Mesangial cell (primary cell): Measurements from ENCODE around the gene ART4. TPM values are rescaled to one million over a fixed set of nuclear protein-coding genes. Genes with fewer than 3 reads are reported as not detected.

ENCODE experiments used
- total RNA-seq: library from RNA; depleted of rRNA; stranded (reverse); fragments of >200 nt; gene quantifications from 2 replicates; pipeline ENCODE4 v1.2.3, GENCODE V29; 2015

The ART4 gene, protein sequence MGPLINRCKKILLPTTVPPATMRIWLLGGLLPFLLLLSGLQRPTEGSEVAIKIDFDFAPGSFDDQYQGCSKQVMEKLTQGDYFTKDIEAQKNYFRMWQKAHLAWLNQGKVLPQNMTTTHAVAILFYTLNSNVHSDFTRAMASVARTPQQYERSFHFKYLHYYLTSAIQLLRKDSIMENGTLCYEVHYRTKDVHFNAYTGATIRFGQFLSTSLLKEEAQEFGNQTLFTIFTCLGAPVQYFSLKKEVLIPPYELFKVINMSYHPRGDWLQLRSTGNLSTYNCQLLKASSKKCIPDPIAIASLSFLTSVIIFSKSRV
- total RNA-seq, result not detected in 2 replicates

DNA sequence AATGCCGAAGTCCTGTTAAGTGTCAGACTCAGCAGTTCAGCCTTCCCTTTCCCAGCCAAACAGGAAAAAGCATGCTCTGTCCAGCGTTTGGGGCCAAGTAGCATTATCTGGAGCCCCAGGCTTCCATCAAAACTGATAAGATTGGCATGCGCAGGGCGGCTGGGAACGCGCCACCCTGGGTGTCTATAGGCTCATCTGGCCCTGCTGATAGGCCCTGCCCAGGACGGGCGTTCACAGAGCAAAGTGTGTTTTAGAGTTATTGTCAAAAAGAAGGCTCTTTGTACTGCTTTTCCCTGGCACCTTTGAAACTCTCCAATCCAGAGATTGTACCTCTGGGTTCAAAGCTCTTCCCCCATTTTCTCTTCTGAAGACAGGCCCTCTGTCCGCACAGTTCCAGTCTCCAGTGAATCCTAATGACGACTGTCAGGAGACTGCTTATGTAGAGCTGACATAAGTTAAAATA lies at the start of gene ART4:
Gene ART4, minus strand, starts transcription at position 102 of the 463 bp plus-strand sequence. CDS start 413 bp downstream, outside the sequence.

DNA sequence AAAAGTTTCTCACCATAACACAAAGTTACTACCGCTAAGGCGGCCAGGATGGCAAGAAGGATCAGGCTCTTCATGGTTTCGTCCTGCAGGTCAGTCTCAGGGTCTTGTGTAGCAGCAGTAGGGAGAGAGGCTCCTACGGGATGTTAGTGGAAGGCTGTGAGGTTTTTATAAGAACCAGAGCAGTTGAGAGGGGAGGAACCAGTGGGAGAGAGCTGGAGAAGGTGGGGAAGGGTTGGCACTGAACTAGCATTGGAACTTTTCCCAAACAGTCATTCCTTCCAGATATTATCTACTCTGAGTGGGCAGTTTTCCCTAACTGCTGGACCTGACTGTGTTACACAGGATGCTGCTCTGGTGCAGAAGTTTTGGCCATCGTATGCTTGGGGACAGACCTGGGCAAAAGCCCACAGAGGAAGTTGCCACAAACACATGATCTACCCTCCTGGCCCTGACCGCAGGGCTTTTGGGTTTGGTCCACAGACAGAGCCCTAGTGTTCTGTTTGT lies 42.4 kb upstream of the ART4 start, which contains the start of gene MGP:
Gene MGP, minus strand, starts transcription at position 137 of the 504 bp plus-strand sequence. Its CDS starts 63 bp downstream, at position 74.

DNA sequence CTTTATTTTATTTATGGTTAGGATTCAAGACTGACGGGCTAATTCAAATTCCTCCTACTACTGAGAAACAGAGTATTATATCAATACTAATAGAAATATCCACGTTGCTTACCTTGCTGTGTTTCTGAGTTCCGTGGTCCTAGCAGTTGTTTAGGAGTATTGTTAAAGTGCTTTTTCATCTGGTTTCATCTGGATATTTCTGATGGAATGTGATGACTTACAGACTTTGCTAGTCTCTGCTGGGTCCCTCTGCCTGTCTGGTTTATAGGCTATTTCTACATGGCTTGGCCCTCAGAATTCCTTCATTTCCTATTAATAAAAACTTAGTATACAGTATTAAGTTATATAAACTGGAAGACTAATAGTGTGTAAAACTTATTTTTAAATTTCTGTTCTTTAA lies 29.3 kb downstream of the ART4 start, which contains the start of gene SMCO3:
Gene SMCO3, minus strand, starts transcription at position 169 of the 400 bp plus-strand sequence. CDS start 7,502 bp downstream, outside the sequence.

DNA sequence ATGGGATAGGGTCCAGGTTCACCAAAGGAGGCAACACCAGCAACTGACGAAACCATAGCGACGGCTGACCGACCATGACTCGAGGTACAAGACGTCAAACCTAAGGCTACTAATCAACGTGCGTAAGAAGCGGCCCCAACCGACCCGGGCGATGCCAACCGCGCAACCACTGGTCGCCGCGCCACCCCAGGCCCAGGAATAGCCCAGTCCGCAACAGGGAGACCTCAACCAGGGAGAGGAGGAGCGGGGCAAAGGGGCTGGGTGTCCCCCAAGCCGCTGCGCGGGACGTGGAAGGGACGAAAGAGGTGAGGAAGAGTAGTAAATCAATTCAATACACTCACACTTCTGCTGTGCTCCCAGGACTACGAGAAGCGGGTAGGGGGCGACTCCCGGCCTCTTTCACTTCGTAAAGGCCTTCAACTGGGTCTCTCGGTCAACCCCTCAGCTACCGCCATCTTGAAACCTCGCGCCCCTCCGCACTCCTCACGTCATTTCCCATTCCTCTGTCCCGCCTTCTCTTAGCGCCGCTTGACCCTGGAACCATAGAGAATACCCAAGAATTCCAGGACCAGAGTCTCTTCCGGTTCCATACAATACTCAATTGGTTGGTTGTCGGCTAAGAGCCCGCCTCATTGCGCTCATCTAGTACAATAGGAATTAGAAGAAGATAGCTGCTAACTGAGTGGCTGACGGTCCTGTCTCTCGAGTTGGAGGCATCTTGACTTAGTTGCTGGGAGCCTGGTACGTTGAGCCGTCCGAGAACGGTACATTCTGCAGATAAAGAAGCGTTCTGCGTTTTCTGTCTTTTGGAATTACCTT lies 40.1 kb downstream of the ART4 start, which contains the start of the genes C12orf60 and WBP11:
Gene C12orf60, plus strand, starts transcription at position 660 of the 819 bp plus-strand sequence. CDS start 19,266 bp downstream, outside the sequence.
Gene WBP11, minus strand, starts transcription at position 468 of the 819 bp plus-strand sequence. CDS start 2,095 bp downstream, outside the sequence.

Other genes with a start within 250 kb of the ART4 start
- gene GUCY2C, start 146.9 kb downstream of the ART4 start, total RNA-seq, result under 0.01 TPM in 1 of 2 replicates, not detected in the other
- 14.2 and 19.6 TPM in 2 replicates for gene WBP11, start 40.0 kb downstream of the ART4 start, total RNA-seq
- gene C12orf60, start 39.9 kb downstream of the ART4 start, total RNA-seq, result 0.65 and 1.5 TPM in 2 replicates
- gene SMCO3, start 29.3 kb downstream of the ART4 start, total RNA-seq, result 0.13 TPM in 1 of 2 replicates, not detected in the other
- 10.8 and 115 TPM in 2 replicates for gene MGP, start 42.3 kb upstream of the ART4 start, total RNA-seq
- gene ERP27, start 95.0 kb upstream of the ART4 start, total RNA-seq, result 0.33 and 12.8 TPM in 2 replicates
- gene ARHGDIB, start 118.1 kb upstream of the ART4 start, total RNA-seq, result 17.9 and 25.1 TPM in 2 replicates
- gene PDE6H, start 129.5 kb upstream of the ART4 start, total RNA-seq, result not detected in 2 replicates